ENCODE data around the gene NAV3. TPM values are rescaled to one million over a fixed set of nuclear protein-coding genes. Genes with fewer than 3 reads are reported as not detected.

Gene NAV3
- total RNA-seq, 1 experiment from 2014 or later, result 2.5 TPM

- Histone ChIP-seq H3K4me1 (ENCODE audit: control insufficient read depth, insufficient read depth, low read length) (no peaks in the 10 kb centered on the region), H3K36me3 (ENCODE audit: control insufficient read depth, insufficient read depth, low read length) (no peaks in the 10 kb centered on the region), H3K27me3 (ENCODE audit: control insufficient read depth, insufficient read depth, low read length) (no peaks in the 10 kb centered on the region), H3K4me3 (ENCODE audit: low read depth in 2 of 2, low read length in 2 of 2) (no peak overlapping the region), H3K9me3 (ENCODE audit: control insufficient read depth, insufficient read depth, low read depth, low read length) (no peaks in the 10 kb centered on the region), H3K27ac (ENCODE audit: low read length) (no peak overlapping the region)
- BruUV-seq (replicated peaks), result no TSS peak
- intact Hi-C loops (cut with micrococcal nuclease; ENCODE audit: unreplicated experiment), result no loop called here
- in situ Hi-C loops (cut with HindIII; ENCODE audit: low pct_unique_long_range_greater_than_20kb, low sequenced_read_pairs), result no loop called here
- ChIA-PET CTCF (no interaction called here), POLR2A (no interaction called here)
- ATAC-seq, result no peak
- TF ChIP-seq REST (IDR thresholded peaks at IDR 0.05; ENCODE audit: insufficient read depth in 1 of 2, low read depth in 2 of 2, low read length in 1 of 2), result no peak
- TF ChIP-seq POLR2AphosphoS5 (IDR thresholded peaks at IDR 0.05; ENCODE audit: low read depth, low read length), result no peak
- no peak for TF ChIP-seq CTCF (IDR thresholded peaks at IDR 0.05)
- no peak for TF ChIP-seq SIN3A (IDR thresholded peaks at IDR 0.05; ENCODE audit: borderline replicate concordance, insufficient read depth, low read depth, low read length)
- TF ChIP-seq TCF7L2 (IDR thresholded peaks at IDR 0.05; ENCODE audit: low read depth, low read length), result no peak
- DNase-seq (ENCODE audit: low read depth, low spot score), result no peak
Observed at GRCh38 chr12:77918046-77918445, 87.4 kb downstream of the NAV3 start.

GRCh38 chr12:77919450-77919849 lies 88.8 kb downstream of the NAV3 start:
- DNase-seq (ENCODE audit: low read depth, low spot score) (no peak), ATAC-seq (no peak)
- in situ Hi-C loops (cut with HindIII; ENCODE audit: low pct_unique_long_range_greater_than_20kb, low sequenced_read_pairs), result no loop called here
- H3K27ac ChIP-seq (ENCODE audit: low read length), result no peak overlapping the region
- H3K4me1 ChIP-seq (ENCODE audit: control insufficient read depth, insufficient read depth, low read length), result no peaks in the 10 kb centered on the region
- BruUV-seq (replicated peaks), result no TSS peak
- CTCF ChIA-PET, result no interaction called here
- intact Hi-C loops (cut with micrococcal nuclease; ENCODE audit: unreplicated experiment), result no loop called here
- POLR2A ChIA-PET, result no interaction called here
- H3K4me3 ChIP-seq (ENCODE audit: low read depth in 2 of 2, low read length in 2 of 2), result no peak overlapping the region
- H3K27me3 ChIP-seq (ENCODE audit: control insufficient read depth, insufficient read depth, low read length), result no peaks in the 10 kb centered on the region
- H3K36me3 ChIP-seq (ENCODE audit: control insufficient read depth, insufficient read depth, low read length), result no peaks in the 10 kb centered on the region
- TF ChIP-seq SIN3A (IDR thresholded peaks at IDR 0.05; ENCODE audit: borderline replicate concordance, insufficient read depth, low read depth, low read length) (no peak), TCF7L2 (IDR thresholded peaks at IDR 0.05; ENCODE audit: low read depth, low read length) (no peak), REST (IDR thresholded peaks at IDR 0.05; ENCODE audit: insufficient read depth in 1 of 2, low read depth in 2 of 2, low read length in 1 of 2) (no peak), POLR2AphosphoS5 (IDR thresholded peaks at IDR 0.05; ENCODE audit: low read depth, low read length) (no peak), CTCF (IDR thresholded peaks at IDR 0.05) (no peak)
- H3K9me3 ChIP-seq (ENCODE audit: control insufficient read depth, insufficient read depth, low read depth, low read length), result no peaks in the 10 kb centered on the region
